B cell (primary cell): ENCODE measurements around the gene GOLGB1. TPM values are rescaled to one million over a fixed set of nuclear protein-coding genes. Genes with fewer than 3 reads are reported as not detected.

ENCODE experiments used
- ATAC-seq: fragments of 200-7000 bp; cut with Tn5 transposase; one replicate; pipeline ENCODE4 v1.10.0; 2021; ENCODE audit warnings: low read depth, mild to moderate bottlenecking, moderate number of reproducible peaks, moderate library complexity
- CTCF ChIA-PET: fragments of 350-600 bp; sonication (Branson Sonifier 250); formaldehyde crosslinking; loops from one replicate; lab custom pipeline; 2021; ENCODE audit warnings: antibody characterized with exemption, inconsistent platforms; lab: Charles Lee
- POLR2A ChIA-PET: fragments of 350-600 bp; sonication (Branson Sonifier 250); formaldehyde crosslinking; loops from one replicate; lab custom pipeline; 2021; ENCODE audit warnings: antibody characterized with exemption; lab: Charles Lee
- DNase-seq: peaks from one replicate; pipeline ENCODE4 v3.0.0; 2013
- H2AFZ ChIP-seq: 2 replicates; pipeline ENCODE4 v1.6.1; 2012; ENCODE audit warnings: mild to moderate bottlenecking, low read depth, low read length; ENCODE audit not compliant: insufficient read depth, poor library complexity, severe bottlenecking
- H3K27ac ChIP-seq, 2 donors: 1 replicate in 1 of 2; 2 replicates in 1 of 2; pipeline ENCODE4 v1.5.1; 2012 to 2013; ENCODE audit warnings: low read length in 2 of 2, mild to moderate bottlenecking in 2 of 2, moderate library complexity in 1 of 2
- H3K27me3 ChIP-seq, 4 experiments: fragments of 200-600 bp in 1 of 4; sonication (generic) in 1 of 4; replicated peaks in 1 of 4; 1 replicate in 2 of 4; 2 replicates in 2 of 4; pipeline versions ENCODE4 v1.6.1 to v1.7.0; 2013 to 2016; ENCODE audit warnings: low read length in 3 of 4, mild to moderate bottlenecking in 2 of 4, mixed read lengths in 1 of 4, moderate library complexity in 1 of 4; ENCODE audit not compliant: insufficient read depth in 4 of 4, control insufficient read depth in 3 of 4; ENCODE audit errors: control extremely low read depth in 1 of 4
- H3K36me3 ChIP-seq, 2 experiments: replicated peaks in 1 of 2; 1 replicate in 1 of 2; 2 replicates in 1 of 2; pipeline versions ENCODE4 v1.6.1 to v1.7.1; 2013; ENCODE audit warnings: low read length in 1 of 2; ENCODE audit not compliant: insufficient read depth in 2 of 2, control insufficient read depth in 1 of 2; ENCODE audit errors: control extremely low read depth in 1 of 2, extremely low read depth in 1 of 2
- H3K4me1 ChIP-seq, 2 donors: fragments of 200-600 bp in 1 of 2; sonication (generic) in 1 of 2; 1 replicate in 1 of 2; 2 replicates in 1 of 2; pipeline versions ENCODE4 v1.5.1 to v1.6.1; 2013 to 2017; ENCODE audit warnings: low read length in 2 of 2; ENCODE audit not compliant: control insufficient read depth in 2 of 2, insufficient read depth in 2 of 2
- H3K4me2 ChIP-seq: replicated peaks from 2 replicates; pipeline ENCODE3; 2012; ENCODE audit warnings: mild to moderate bottlenecking, low read depth, low read length; ENCODE audit not compliant: poor library complexity, severe bottlenecking
- H3K4me3 ChIP-seq, 5 experiments: fragments of 200-600 bp in 1 of 5; sonication (generic) in 1 of 5; 1 replicate in 3 of 5; 2 replicates in 2 of 5; pipeline versions ENCODE4 v1.5.1 to v1.7.0; 2011 to 2016; ENCODE audit warnings: low read length in 4 of 5, mild to moderate bottlenecking in 4 of 5, low read depth in 2 of 5, control low read depth in 1 of 5, moderate library complexity in 1 of 5; ENCODE audit not compliant: insufficient read depth in 1 of 5; ENCODE audit errors: control extremely low read depth in 1 of 5, extremely low read depth in 1 of 5
- H3K79me2 ChIP-seq: fragments of 200-600 bp; sonication (generic); one replicate; pipeline ENCODE4 v1.6.0; 2016; ENCODE audit warnings: low read length; ENCODE audit not compliant: control insufficient read depth, insufficient read depth
- H3K9ac ChIP-seq: fragments of 200-600 bp; sonication (generic); 2 replicates; pipeline ENCODE4 v1.6.1; 2017; ENCODE audit warnings: mild to moderate bottlenecking, low read length, moderate library complexity
- H3K9me3 ChIP-seq, 3 donors: one replicate each; pipeline versions ENCODE4 v1.6.1 to v1.7.1; 2013; ENCODE audit warnings: low read length in 2 of 3; ENCODE audit not compliant: control insufficient read depth in 2 of 3, insufficient read depth in 1 of 3; ENCODE audit errors: control extremely low read depth in 1 of 3
- H4K20me1 ChIP-seq: 2 replicates; pipeline ENCODE4 v1.6.0; 2012; ENCODE audit warnings: mild to moderate bottlenecking, low read length; ENCODE audit not compliant: insufficient read depth, control insufficient read depth, poor library complexity, severe bottlenecking
- H3K27ac Mint-ChIP-seq: one replicate; pipeline ENCODE4 v1.8.0; 2021; ENCODE audit warnings: mixed read lengths
- H3K27me3 Mint-ChIP-seq: one replicate; pipeline ENCODE4 v1.8.0; 2021; ENCODE audit warnings: mixed read lengths
- H3K4me1 Mint-ChIP-seq: one replicate; pipeline ENCODE4 v1.8.0; 2021; ENCODE audit warnings: mixed read lengths
- H3K4me3 Mint-ChIP-seq: one replicate; pipeline ENCODE4 v1.8.0; 2021; ENCODE audit warnings: mixed read lengths
- H3K9me3 Mint-ChIP-seq: one replicate; pipeline ENCODE4 v1.8.0; 2022; ENCODE audit warnings: mixed read lengths; ENCODE audit not compliant: insufficient read depth
- EZH2 ChIP-seq: IDR thresholded peaks from 2 replicates; pipeline ENCODE4 v1.6.1; 2012; ENCODE audit warnings: borderline replicate concordance, low read depth, mild to moderate bottlenecking, moderate library complexity, low read length; ENCODE audit not compliant: insufficient read depth, poor library complexity, severe bottlenecking
- WGBS: methylation state at CpG from one replicate; pipeline ENCODE4 v1.1.5; 2013; ENCODE audit warnings: missing lambda C conversion rate; ENCODE audit not compliant: insufficient coverage; 5-methylcytosine and 5-hydroxymethylcytosine counted together
- intact Hi-C: fragments of 100-400 bp; cut with micrococcal nuclease; formaldehyde crosslinking; loops from one replicate; pipeline ENCODE4 v1.10.0; 2022
- polyA plus RNA-seq: library from polyadenylated mRNA; depleted of rRNA; stranded (reverse); fragments of >200 nt; gene quantifications from 2 replicates; pipeline ENCODE4 v1.2.3, GENCODE V29; 2012
- total RNA-seq, 2 donors: library from RNA; stranded (reverse); fragments of 120-200 nt in 1 of 2; gene quantifications; 1 replicate in 1 of 2; 2 replicates in 1 of 2; pipeline versions ENCODE4 v1.2.3 to v1.2.4, GENCODE V29; 2013 to 2022
- TF ChIP-seq, protein P1 (sequence below): fragments of 200-600 bp; IDR thresholded peaks from one replicate; pipeline ENCODE4 v1.8.0; 2022; ENCODE audit warnings: antibody characterized with exemption, mild to moderate bottlenecking

The GOLGB1 gene
- total and polyA plus RNA-seq, 2 donors (not counting 1 experiment from before 2014, with no cell fraction given) = 6.2 to 58.7 TPM

- Mint-ChIP-seq H3K9me3 (no peaks in the 10 kb centered on the region), H3K4me3 (no peak overlapping the region), H3K4me1 (no peaks in the 10 kb centered on the region), H3K27ac (no peak overlapping the region), H3K27me3 (no peaks in the 10 kb centered on the region)
- H2AFZ ChIP-seq = no peak overlapping the region
- ATAC-seq = no peak
- no peak overlapping the region for H3K27ac ChIP-seq
- intact Hi-C loops = no loop called here
- ChIA-PET POLR2A (no interaction called here), CTCF (interaction anchor here (0.7 to 1.7 kb wide), 2 partner anchors 10 to 456 kb away, joined by 3 to 5 read pairs; partner anchors contain the start of gene HCLS1)
- no peaks in the 10 kb centered on the region for H3K9me3 ChIP-seq
- no peaks in the 10 kb centered on the region for H3K27me3 ChIP-seq
- H3K4me1 ChIP-seq = no peaks in the 10 kb centered on the region
- no peaks in the 10 kb centered on the region for H4K20me1 ChIP-seq
- DNase-seq = no peak
- no peak overlapping the region for H3K4me3 ChIP-seq
- H3K9ac ChIP-seq = no peak overlapping the region
- no peaks in the 10 kb centered on the region for H3K79me2 ChIP-seq
- TF ChIP-seq EZH2 = no peak
- TF ChIP-seq, protein P1, sequence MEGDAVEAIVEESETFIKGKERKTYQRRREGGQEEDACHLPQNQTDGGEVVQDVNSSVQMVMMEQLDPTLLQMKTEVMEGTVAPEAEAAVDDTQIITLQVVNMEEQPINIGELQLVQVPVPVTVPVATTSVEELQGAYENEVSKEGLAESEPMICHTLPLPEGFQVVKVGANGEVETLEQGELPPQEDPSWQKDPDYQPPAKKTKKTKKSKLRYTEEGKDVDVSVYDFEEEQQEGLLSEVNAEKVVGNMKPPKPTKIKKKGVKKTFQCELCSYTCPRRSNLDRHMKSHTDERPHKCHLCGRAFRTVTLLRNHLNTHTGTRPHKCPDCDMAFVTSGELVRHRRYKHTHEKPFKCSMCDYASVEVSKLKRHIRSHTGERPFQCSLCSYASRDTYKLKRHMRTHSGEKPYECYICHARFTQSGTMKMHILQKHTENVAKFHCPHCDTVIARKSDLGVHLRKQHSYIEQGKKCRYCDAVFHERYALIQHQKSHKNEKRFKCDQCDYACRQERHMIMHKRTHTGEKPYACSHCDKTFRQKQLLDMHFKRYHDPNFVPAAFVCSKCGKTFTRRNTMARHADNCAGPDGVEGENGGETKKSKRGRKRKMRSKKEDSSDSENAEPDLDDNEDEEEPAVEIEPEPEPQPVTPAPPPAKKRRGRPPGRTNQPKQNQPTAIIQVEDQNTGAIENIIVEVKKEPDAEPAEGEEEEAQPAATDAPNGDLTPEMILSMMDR = no peak
- no peak overlapping the region for H3K4me2 ChIP-seq
- peaks cover 8 to 42% of the 10 kb centered on the region in 2 experiments for H3K36me3 ChIP-seq
Observed at GRCh38 chr3:121670676-121671075, 78.9 kb downstream of the GOLGB1 start.

DNA sequence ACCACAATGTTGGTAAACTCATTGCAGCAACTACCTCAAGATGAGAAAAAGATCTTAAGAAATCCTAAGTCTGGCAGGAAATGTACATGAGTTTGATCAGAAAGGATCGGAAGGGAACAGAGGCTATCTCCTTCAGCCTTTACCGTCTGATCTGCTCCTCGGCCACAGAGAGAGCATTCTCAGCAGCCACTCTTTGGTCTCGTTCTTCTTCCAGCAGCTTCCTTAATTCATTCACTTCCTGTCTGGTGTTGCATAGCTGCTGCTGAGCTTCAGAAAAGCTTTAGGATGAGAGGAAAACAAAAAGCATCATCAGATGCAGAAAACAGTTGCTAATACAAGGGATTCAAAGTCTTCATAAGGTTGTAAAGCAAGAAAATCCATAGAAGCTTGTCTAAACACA, 82.2 kb downstream of the GOLGB1 start:
- intact Hi-C loops = no loop called here
- Mint-ChIP-seq H3K9me3 (no peaks in the 10 kb centered on the region), H3K4me1 (no peaks in the 10 kb centered on the region), H3K27me3 (no peaks in the 10 kb centered on the region), H3K27ac (no peak overlapping the region), H3K4me3 (no peak overlapping the region)
- ChIA-PET POLR2A (interaction anchor here (0.6 kb wide), 1 partner anchor 696 kb away, joined by 3 read pairs; no protein-coding TSS in a partner anchor), CTCF (no interaction called here)
- H3K9ac ChIP-seq = no peak overlapping the region
- H3K27ac ChIP-seq = no peak overlapping the region
- TF ChIP-seq, protein P1 = no peak
- TF ChIP-seq EZH2 = no peak
- no peaks in the 10 kb centered on the region for H3K9me3 ChIP-seq
- no peak overlapping the region for H3K4me3 ChIP-seq
- H4K20me1 ChIP-seq = no peaks in the 10 kb centered on the region
- ATAC-seq (no peak), DNase-seq (no peak)
- H3K27me3 ChIP-seq = no peaks in the 10 kb centered on the region
- H3K79me2 ChIP-seq = no peaks in the 10 kb centered on the region
- no peaks in the 10 kb centered on the region for H3K4me1 ChIP-seq
- WGBS = 100% methylated on average over 3 of the region's 4 CpGs
- no peak overlapping the region for H2AFZ ChIP-seq
- H3K4me2 ChIP-seq = no peak overlapping the region
- H3K36me3 ChIP-seq = peaks cover 4 to 53% of the 10 kb centered on the region in 2 experiments
